DOHH2 (cell line): ENCODE data around the gene COA6.

Experiments
- H3F3A ChIP-seq: fragments of 200-600 bp; sonication (generic), shearing (Covaris generic); 2 replicates; pipeline ENCODE4 v1.6.0; 2016; ENCODE audit warnings: antibody characterized with exemption, mild to moderate bottlenecking; ENCODE audit not compliant: control insufficient read depth, insufficient read depth
- H3K27ac ChIP-seq: fragments of 200-600 bp; sonication (generic); 2 replicates; pipeline ENCODE4 v1.5.1; 2014; ENCODE audit warnings: low read depth, mild to moderate bottlenecking, low read length, moderate library complexity
- H3K27me3 ChIP-seq: fragments of 200-600 bp; sonication (generic); 2 replicates; pipeline ENCODE4 v1.6.1; 2014; ENCODE audit warnings: mild to moderate bottlenecking, low read length, mixed read lengths; ENCODE audit not compliant: control insufficient read depth
- H3K36me3 ChIP-seq: fragments of 200-600 bp; sonication (generic); 2 replicates; pipeline ENCODE4 v1.6.1; 2014; ENCODE audit warnings: mild to moderate bottlenecking, low read length, moderate library complexity, mixed read lengths; ENCODE audit not compliant: control insufficient read depth
- H3K4me1 ChIP-seq: fragments of 200-600 bp; sonication (generic); 2 replicates; pipeline ENCODE4 v1.6.1; 2014; ENCODE audit warnings: mild to moderate bottlenecking, low read length, mixed read lengths; ENCODE audit not compliant: control insufficient read depth
- H3K4me2 ChIP-seq: fragments of 200-600 bp; sonication (generic); 2 replicates; pipeline ENCODE4 v1.6.0; 2014; ENCODE audit warnings: mild to moderate bottlenecking, low read length, moderate library complexity
- H3K4me3 ChIP-seq: fragments of 200-600 bp; sonication (generic); 2 replicates; pipeline ENCODE4 v1.5.1; 2014; ENCODE audit warnings: mild to moderate bottlenecking, low read length, mixed read lengths
- H3K79me2 ChIP-seq: fragments of 200-600 bp; sonication (generic); 2 replicates; pipeline ENCODE4 v1.6.1; 2014; ENCODE audit warnings: mild to moderate bottlenecking, low read length, mixed read lengths; ENCODE audit not compliant: control insufficient read depth
- H3K9me2 ChIP-seq: fragments of 200-600 bp; sonication (generic); replicated peaks from 2 replicates; pipeline ENCODE4 v1.6.1; 2014; ENCODE audit warnings: mild to moderate bottlenecking, low read length, mixed read lengths; ENCODE audit not compliant: control insufficient read depth
- H3K9me3 ChIP-seq: fragments of 200-600 bp; sonication (generic); 2 replicates; pipeline ENCODE4 v1.6.1; 2014; ENCODE audit warnings: antibody characterized with exemption, low read length, mixed read lengths; ENCODE audit not compliant: control insufficient read depth, insufficient read depth
- H4K20me1 ChIP-seq: fragments of 200-600 bp; sonication (generic); 2 replicates; pipeline ENCODE4 v1.6.0; 2014; ENCODE audit warnings: low read depth, mild to moderate bottlenecking, antibody characterized with exemption, low read length, moderate library complexity; ENCODE audit not compliant: control insufficient read depth, insufficient read depth
- EZH2phosphoT487 ChIP-seq: fragments of 200-600 bp; sonication (generic); IDR thresholded peaks from 2 replicates; pipeline ENCODE4 v1.6.1; 2017; ENCODE audit warnings: borderline replicate concordance, mild to moderate bottlenecking, antibody characterized with exemption, low read length, moderate library complexity, mixed read lengths
- TF ChIP-seq, protein P1 (sequence below): fragments of 200-600 bp; sonication (generic); IDR thresholded peaks from one replicate; pipeline ENCODE4 v1.5.1; 2014; ENCODE audit warnings: antibody characterized with exemption, mild to moderate bottlenecking, low read depth, low read length; ENCODE audit not compliant: poor library complexity, severe bottlenecking

COA6 gene

DNA sequence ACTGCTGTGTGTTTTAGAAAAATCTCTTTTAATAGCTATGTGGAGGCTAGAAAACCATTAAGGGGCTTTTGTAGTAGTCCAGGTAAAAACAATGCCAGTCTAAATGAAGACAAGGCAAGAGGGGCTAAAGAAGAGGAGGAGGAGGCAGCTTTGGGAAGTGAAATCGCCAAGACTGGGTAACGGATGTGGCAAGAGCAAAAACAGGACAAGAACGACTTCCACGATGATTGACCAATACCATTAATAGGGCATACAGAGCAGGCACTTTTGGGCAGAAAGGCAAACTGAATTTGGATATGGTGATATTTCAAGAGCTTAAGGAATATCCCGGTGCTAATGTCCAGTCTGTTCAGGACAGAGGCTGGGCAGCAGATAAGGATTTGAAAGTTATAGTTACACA, 22.0 kb downstream of the COA6 start:
- peaks cover 12% of the 10 kb centered on the region for H3K4me1 ChIP-seq
- no peak overlapping the region for H3K27ac ChIP-seq
- H3K79me2 ChIP-seq = no peaks in the 10 kb centered on the region
- no peak overlapping the region for H3K4me3 ChIP-seq
- no peak overlapping the region for H3K4me2 ChIP-seq
- peaks cover 17% of the 10 kb centered on the region for H3K36me3 ChIP-seq
- H3F3A ChIP-seq = 0 out of 2 replicates have a peak, but pooled peaks cover 3% of the 10 kb centered on the region
- no peaks in the 10 kb centered on the region for H4K20me1 ChIP-seq
- H3K9me2 ChIP-seq = no peaks in the 10 kb centered on the region
- H3K27me3 ChIP-seq = no peaks in the 10 kb centered on the region
- no peak for TF ChIP-seq EZH2phosphoT487
- TF ChIP-seq, protein P1, sequence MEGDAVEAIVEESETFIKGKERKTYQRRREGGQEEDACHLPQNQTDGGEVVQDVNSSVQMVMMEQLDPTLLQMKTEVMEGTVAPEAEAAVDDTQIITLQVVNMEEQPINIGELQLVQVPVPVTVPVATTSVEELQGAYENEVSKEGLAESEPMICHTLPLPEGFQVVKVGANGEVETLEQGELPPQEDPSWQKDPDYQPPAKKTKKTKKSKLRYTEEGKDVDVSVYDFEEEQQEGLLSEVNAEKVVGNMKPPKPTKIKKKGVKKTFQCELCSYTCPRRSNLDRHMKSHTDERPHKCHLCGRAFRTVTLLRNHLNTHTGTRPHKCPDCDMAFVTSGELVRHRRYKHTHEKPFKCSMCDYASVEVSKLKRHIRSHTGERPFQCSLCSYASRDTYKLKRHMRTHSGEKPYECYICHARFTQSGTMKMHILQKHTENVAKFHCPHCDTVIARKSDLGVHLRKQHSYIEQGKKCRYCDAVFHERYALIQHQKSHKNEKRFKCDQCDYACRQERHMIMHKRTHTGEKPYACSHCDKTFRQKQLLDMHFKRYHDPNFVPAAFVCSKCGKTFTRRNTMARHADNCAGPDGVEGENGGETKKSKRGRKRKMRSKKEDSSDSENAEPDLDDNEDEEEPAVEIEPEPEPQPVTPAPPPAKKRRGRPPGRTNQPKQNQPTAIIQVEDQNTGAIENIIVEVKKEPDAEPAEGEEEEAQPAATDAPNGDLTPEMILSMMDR = no peak
- H3K9me3 ChIP-seq = no peaks in the 10 kb centered on the region

DNA sequence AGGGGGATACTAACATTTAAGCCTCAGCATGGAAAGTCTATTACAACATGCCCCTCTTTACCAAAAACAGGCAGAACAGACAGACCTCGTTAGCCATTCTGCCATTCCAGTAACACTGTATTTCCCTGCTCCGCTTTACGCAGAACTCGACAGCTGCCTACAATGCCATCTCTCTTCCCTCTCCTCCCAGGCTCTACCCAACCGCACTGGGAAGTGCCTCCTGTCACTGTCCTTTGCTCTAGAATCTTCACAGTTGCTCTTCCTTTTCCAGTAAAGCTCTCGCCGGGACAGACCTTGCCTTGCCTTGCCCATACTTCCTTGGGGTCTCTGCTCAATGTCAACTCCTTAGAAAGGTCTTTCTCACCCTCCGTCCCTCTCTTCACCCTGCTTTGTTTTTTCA, 22.8 kb downstream of the COA6 start:
- Histone ChIP-seq H3K4me1 (peaks cover 15% of the 10 kb centered on the region), H3K4me2 (no peak overlapping the region)
- no peak for TF ChIP-seq EZH2phosphoT487
- TF ChIP-seq, protein P1 = no peak

GRCh38 chr1:234396871-234397270, 23.6 kb downstream of the COA6 start:
- Histone ChIP-seq H3K9me3 (no peaks in the 10 kb centered on the region), H3K4me2 (no peak overlapping the region), H3K27me3 (no peaks in the 10 kb centered on the region), H3K4me1 (peaks cover 15% of the 10 kb centered on the region), H4K20me1 (no peaks in the 10 kb centered on the region), H3K9me2 (no peaks in the 10 kb centered on the region), H3K79me2 (no peaks in the 10 kb centered on the region), H3K36me3 (peaks cover 16% of the 10 kb centered on the region), H3K27ac (no peak overlapping the region), H3F3A (peaks cover 3% of the 10 kb centered on the region; the same call in 1 of the 2 replicates), H3K4me3 (no peak overlapping the region)
- TF ChIP-seq, protein P1 = no peak
- TF ChIP-seq EZH2phosphoT487 = no peak

More for the DNA sequence above, 22.8 kb downstream of the COA6 start:
- H3K4me3 ChIP-seq = no peak overlapping the region
- peaks cover 17% of the 10 kb centered on the region for H3K36me3 ChIP-seq
- H3K79me2 ChIP-seq = no peaks in the 10 kb centered on the region
- H3K9me3 ChIP-seq = no peaks in the 10 kb centered on the region
- no peaks in the 10 kb centered on the region for H3K27me3 ChIP-seq
- no peaks in the 10 kb centered on the region for H4K20me1 ChIP-seq
- peaks cover 3% of the 10 kb centered on the region; the same call in 1 of the 2 replicates for H3F3A ChIP-seq
- no peak overlapping the region for H3K27ac ChIP-seq
- no peaks in the 10 kb centered on the region for H3K9me2 ChIP-seq

GRCh38 chr1:234397732-234398131, 24.5 kb downstream of the COA6 start:
- Histone ChIP-seq H4K20me1 (no peaks in the 10 kb centered on the region), H3K36me3 (peaks cover 11% of the 10 kb centered on the region), H3K27me3 (no peaks in the 10 kb centered on the region), H3K79me2 (no peaks in the 10 kb centered on the region), H3K27ac (no peak overlapping the region), H3K4me1 (peaks cover 15% of the 10 kb centered on the region), H3K9me3 (no peaks in the 10 kb centered on the region), H3K4me2 (no peak overlapping the region), H3F3A (peaks cover 3% of the 10 kb centered on the region; the same call in 1 of the 2 replicates), H3K9me2 (no peaks in the 10 kb centered on the region), H3K4me3 (no peak overlapping the region)
- no peak for TF ChIP-seq EZH2phosphoT487
